SU-DHL-6 (cell line): ENCODE results near the gene ATG2B.

Experiments
- H2AFZ ChIP-seq: fragments of 200-600 bp; sonication (generic); 2 replicates; pipeline ENCODE4 v1.6.1; 2014; ENCODE audit warnings: low read depth, mild to moderate bottlenecking, moderate library complexity, mixed read lengths, antibody characterized with exemption, low read length; ENCODE audit not compliant: severe bottlenecking
- H3F3A ChIP-seq: fragments of 200-600 bp; shearing (Covaris generic); 2 replicates; pipeline ENCODE4 v1.6.0; 2016; ENCODE audit warnings: antibody characterized with exemption, mild to moderate bottlenecking; ENCODE audit not compliant: insufficient read depth
- H3K27ac ChIP-seq: fragments of 200-600 bp; sonication (generic); 2 replicates; pipeline ENCODE4 v1.5.1; 2016; ENCODE audit warnings: low read depth, mild to moderate bottlenecking, low read length, moderate library complexity, mixed read lengths
- H3K27me3 ChIP-seq: fragments of 200-600 bp; sonication (generic), shearing (Covaris generic); 2 replicates; pipeline ENCODE4 v1.6.0; 2014; ENCODE audit warnings: mild to moderate bottlenecking, low read length
- H3K36me3 ChIP-seq: fragments of 200-600 bp; sonication (generic); 2 replicates; pipeline ENCODE4 v1.6.1; 2014; ENCODE audit warnings: mild to moderate bottlenecking, low read length, mixed read lengths
- H3K4me2 ChIP-seq: fragments of 300-600, 200-600 bp; shearing (Covaris generic), sonication (generic); 2 replicates; pipeline ENCODE4 v1.6.0; 2014; ENCODE audit warnings: low read length, low read depth, mild to moderate bottlenecking; ENCODE audit not compliant: poor library complexity, severe bottlenecking
- H3K4me3 ChIP-seq: fragments of 200-600 bp; sonication (generic); 2 replicates; pipeline ENCODE4 v1.5.1; 2014; ENCODE audit warnings: antibody characterized with exemption, low read length, mild to moderate bottlenecking, mixed read lengths; ENCODE audit not compliant: insufficient read depth, poor library complexity, severe bottlenecking
- H3K79me2 ChIP-seq: fragments of 200-600 bp; sonication (generic); 2 replicates; pipeline ENCODE4 v1.6.1; 2014; ENCODE audit warnings: mild to moderate bottlenecking, low read length, moderate library complexity; ENCODE audit not compliant: insufficient read depth
- H3K9ac ChIP-seq: fragments of 200-600 bp; sonication (generic); 2 replicates; pipeline ENCODE4 v1.7.0; 2014; ENCODE audit warnings: mild to moderate bottlenecking, low read length
- H3K9me2 ChIP-seq: fragments of 200-600 bp; sonication (generic); replicated peaks from 2 replicates; pipeline ENCODE4 v1.6.1; 2014; ENCODE audit warnings: low read length; ENCODE audit not compliant: insufficient read depth
- H3K9me3 ChIP-seq: fragments of 200-600 bp; sonication (generic); 2 replicates; pipeline ENCODE4 v1.6.1; 2014; ENCODE audit warnings: low read length, mixed read lengths; ENCODE audit not compliant: insufficient read depth
- H4K20me1 ChIP-seq: fragments of 200-600 bp; sonication (generic); 2 replicates; pipeline ENCODE4 v1.6.1; 2014; ENCODE audit warnings: low read depth, mild to moderate bottlenecking, antibody characterized with exemption, low read length, moderate library complexity, mixed read lengths
- CTCF ChIP-seq: fragments of 200-600 bp; sonication (generic); IDR thresholded peaks from one replicate; pipeline ENCODE4 v1.5.1; 2017; ENCODE audit warnings: antibody characterized with exemption, mild to moderate bottlenecking, low read length, moderate library complexity; ENCODE audit not compliant: insufficient read depth, poor library complexity, severe bottlenecking
- EZH2phosphoT487 ChIP-seq: fragments of 200-600 bp; sonication (generic), shearing (Covaris generic); conservative IDR thresholded peaks from 2 replicates; pipeline ENCODE4 v1.6.1; 2018; ENCODE audit warnings: mild to moderate bottlenecking, antibody characterized with exemption, low read length, moderate library complexity, mixed read lengths

Gene ATG2B

GRCh38 chr14:96338551-96338950 lies 24.6 kb downstream of the ATG2B start:
- H2AFZ ChIP-seq: no peak overlapping the region
- no peaks in the 10 kb centered on the region for H4K20me1 ChIP-seq
- H3K27me3 ChIP-seq: no peaks in the 10 kb centered on the region
- H3K9me2 ChIP-seq: no peaks in the 10 kb centered on the region
- H3K4me2 ChIP-seq: no peak overlapping the region
- H3K9ac ChIP-seq: no peak overlapping the region
- no peak for TF ChIP-seq EZH2phosphoT487
- no peak for TF ChIP-seq CTCF
- no peaks in the 10 kb centered on the region for H3K9me3 ChIP-seq
- no peaks in the 10 kb centered on the region for H3F3A ChIP-seq
- no peak overlapping the region for H3K4me3 ChIP-seq
- no peak overlapping the region for H3K27ac ChIP-seq
- H3K36me3 ChIP-seq: peaks cover 6% of the 10 kb centered on the region
- no peaks in the 10 kb centered on the region for H3K79me2 ChIP-seq

GRCh38 chr14:96324219-96324618 lies 38.9 kb downstream of the ATG2B start:
- TF ChIP-seq CTCF: no peak
- TF ChIP-seq EZH2phosphoT487: no peak
- Histone ChIP-seq H3F3A (no peaks in the 10 kb centered on the region), H2AFZ (no peak overlapping the region), H3K9me3 (no peaks in the 10 kb centered on the region), H3K4me3 (no peak overlapping the region), H3K27ac (no peak overlapping the region), H4K20me1 (no peaks in the 10 kb centered on the region), H3K27me3 (no peaks in the 10 kb centered on the region), H3K9ac (no peak overlapping the region), H3K4me2 (no peak overlapping the region), H3K9me2 (no peaks in the 10 kb centered on the region), H3K36me3 (peaks cover 7% of the 10 kb centered on the region; the same call in 1 of the 2 replicates), H3K79me2 (no peaks in the 10 kb centered on the region)

- Histone ChIP-seq H3K79me2 (no peaks in the 10 kb centered on the region), H2AFZ (no peak overlapping the region), H3K4me3 (no peak overlapping the region), H3F3A (no peaks in the 10 kb centered on the region), H3K9me3 (no peaks in the 10 kb centered on the region), H3K36me3 (peaks cover 16% of the 10 kb centered on the region), H3K27ac (no peak overlapping the region), H3K9me2 (no peaks in the 10 kb centered on the region), H3K9ac (no peak overlapping the region), H4K20me1 (no peaks in the 10 kb centered on the region), H3K27me3 (no peaks in the 10 kb centered on the region), H3K4me2 (no peak overlapping the region)
- TF ChIP-seq EZH2phosphoT487: no peak
These were observed 42.5 kb downstream of the ATG2B start for GRCh38 chr14:96320605-96321004.

- no peak overlapping the region for H3K4me2 ChIP-seq
- H3K27me3 ChIP-seq: no peaks in the 10 kb centered on the region
- no peak overlapping the region for H3K27ac ChIP-seq
- no peaks in the 10 kb centered on the region for H3K79me2 ChIP-seq
- H3K36me3 ChIP-seq: peaks cover 14% of the 10 kb centered on the region
- TF ChIP-seq EZH2phosphoT487 (no peak), CTCF (no peak)
- H3K4me3 ChIP-seq: no peak overlapping the region
- H4K20me1 ChIP-seq: no peaks in the 10 kb centered on the region
- no peak overlapping the region for H3K9ac ChIP-seq
- H3F3A ChIP-seq: no peaks in the 10 kb centered on the region
- no peaks in the 10 kb centered on the region for H3K9me3 ChIP-seq
- no peak overlapping the region for H2AFZ ChIP-seq
- no peaks in the 10 kb centered on the region for H3K9me2 ChIP-seq
These were observed 44.3 kb downstream of the ATG2B start for GRCh38 chr14:96318836-96319235.
